ENCODE data around the gene RIMOC1.
"Not testable (repeated sequence)": the region's sequence is repeated elsewhere in the genome, so short reads cannot be mapped to it uniquely, and the experiment has no call there.

The RIMOC1 gene

DNA sequence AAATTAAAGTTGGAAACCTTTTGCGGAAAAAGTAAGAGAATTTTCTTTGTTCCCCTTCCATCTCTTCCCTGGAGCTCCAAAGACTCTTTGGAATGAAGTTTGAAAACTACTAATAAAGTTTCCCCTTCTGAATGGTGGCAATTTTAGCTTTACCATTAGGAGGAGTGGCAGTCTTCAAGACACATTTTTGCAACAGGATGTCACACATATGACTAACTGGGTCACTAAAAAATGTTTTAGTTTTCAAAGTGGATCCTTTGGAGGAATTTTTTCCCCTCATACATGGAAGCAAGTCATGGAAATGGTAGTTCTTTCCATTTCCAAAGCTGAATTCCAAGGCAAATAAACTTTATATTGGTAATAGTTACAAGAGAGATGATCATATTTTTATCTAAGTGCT is 36.5 kb downstream of the RIMOC1 start:
- Histone ChIP-seq H3K9me3 (ENCODE audit: insufficient read depth, low read depth, low read length) (no peaks in the 10 kb centered on the region), H3K79me2 (ENCODE audit: insufficient read depth, low read length) (no peaks in the 10 kb centered on the region)
- no peak for TF ChIP-seq EZH2phosphoT487 (IDR thresholded peaks at IDR 0.05; ENCODE audit: borderline replicate concordance)
- TF ChIP-seq CTCF (conservative IDR thresholded peaks at IDR 0.05; ENCODE audit: low read length) = no peak

GRCh38 chr5:41945332-41945955 is 41.3 kb downstream of the RIMOC1 start:
- H3F3A ChIP-seq (ENCODE audit: low read depth); H3K4me3 ChIP-seq (ENCODE audit: low read length, poor library complexity, severe bottlenecking); H3K4me1 ChIP-seq (ENCODE audit: insufficient read depth, low read length, poor library complexity, severe bottlenecking); H3K79me2 ChIP-seq (ENCODE audit: insufficient read depth, low read length); H3K36me3 ChIP-seq (ENCODE audit: insufficient read depth, low read length); H3K4me2 ChIP-seq (ENCODE audit: low read depth, low read length, poor library complexity, severe bottlenecking); H3K9me3 ChIP-seq (ENCODE audit: insufficient read depth, low read depth, low read length); H3K9me2 ChIP-seq (replicated peaks; ENCODE audit: low read depth, low read length); H3K27me3 ChIP-seq (ENCODE audit: insufficient read depth, low read length, poor library complexity, severe bottlenecking); H3K9ac ChIP-seq (ENCODE audit: low read depth, low read length, poor library complexity, severe bottlenecking); H4K20me1 ChIP-seq (ENCODE audit: insufficient read depth, low read length, poor library complexity, severe bottlenecking); H2AFZ ChIP-seq (ENCODE audit: low read length): not testable (repeated sequence)

More for the DNA sequence above, 36.5 kb downstream of the RIMOC1 start:
- no peaks in the 10 kb centered on the region for H4K20me1 ChIP-seq (ENCODE audit: insufficient read depth, low read length, poor library complexity, severe bottlenecking)
- H3K36me3 ChIP-seq (ENCODE audit: insufficient read depth, low read length) = no peaks in the 10 kb centered on the region
- H3K9ac ChIP-seq (ENCODE audit: low read depth, low read length, poor library complexity, severe bottlenecking) = no peak overlapping the region
- H3K9me2 ChIP-seq (replicated peaks; ENCODE audit: low read depth, low read length) = no peaks in the 10 kb centered on the region
- 0 out of 2 replicates have a peak, but pooled peaks cover 2% of the 10 kb centered on the region for H3F3A ChIP-seq (ENCODE audit: low read depth)
- no peaks in the 10 kb centered on the region for H3K27me3 ChIP-seq (ENCODE audit: insufficient read depth, low read length, poor library complexity, severe bottlenecking)
- H3K4me2 ChIP-seq (ENCODE audit: low read depth, low read length, poor library complexity, severe bottlenecking) = no peak overlapping the region
- H3K4me1 ChIP-seq (ENCODE audit: insufficient read depth, low read length, poor library complexity, severe bottlenecking) = no peaks in the 10 kb centered on the region
- no peak overlapping the region for H3K4me3 ChIP-seq (ENCODE audit: low read length, poor library complexity, severe bottlenecking)
- H2AFZ ChIP-seq (ENCODE audit: low read length) = no peak overlapping the region

DNA sequence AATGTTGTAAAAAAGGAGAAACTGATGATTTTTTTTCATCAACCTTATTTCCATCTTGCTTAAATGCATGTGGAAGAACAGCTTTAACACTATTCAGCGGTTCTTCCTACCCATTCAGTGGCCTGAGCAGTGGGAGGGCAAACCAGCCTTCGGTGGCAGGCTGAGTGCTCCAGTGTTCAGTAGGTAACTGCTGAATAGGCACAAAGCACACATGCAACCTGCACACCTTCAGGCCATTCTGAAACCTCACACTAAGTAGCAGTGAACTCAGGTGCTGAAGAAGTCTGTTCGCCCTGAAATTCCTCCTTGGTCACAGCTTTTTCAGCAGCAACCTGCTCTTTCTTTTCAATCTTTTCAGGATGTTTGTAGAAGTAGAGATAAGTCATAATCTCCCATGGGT is 47.1 kb downstream of the RIMOC1 start:
- Histone ChIP-seq H3K4me3 (ENCODE audit: low read length, poor library complexity, severe bottlenecking) (no peak overlapping the region), H3K4me2 (ENCODE audit: low read depth, low read length, poor library complexity, severe bottlenecking) (no peak overlapping the region), H3K36me3 (ENCODE audit: insufficient read depth, low read length) (no peaks in the 10 kb centered on the region), H2AFZ (ENCODE audit: low read length) (no peak overlapping the region), H3K9me3 (ENCODE audit: insufficient read depth, low read depth, low read length) (no peaks in the 10 kb centered on the region), H3K9ac (ENCODE audit: low read depth, low read length, poor library complexity, severe bottlenecking) (no peak overlapping the region), H3F3A (ENCODE audit: low read depth) (no peaks in the 10 kb centered on the region), H3K4me1 (ENCODE audit: insufficient read depth, low read length, poor library complexity, severe bottlenecking) (no peaks in the 10 kb centered on the region), H4K20me1 (ENCODE audit: insufficient read depth, low read length, poor library complexity, severe bottlenecking) (no peaks in the 10 kb centered on the region), H3K79me2 (ENCODE audit: insufficient read depth, low read length) (no peaks in the 10 kb centered on the region), H3K27me3 (ENCODE audit: insufficient read depth, low read length, poor library complexity, severe bottlenecking) (no peaks in the 10 kb centered on the region), H3K9me2 (replicated peaks; ENCODE audit: low read depth, low read length) (no peaks in the 10 kb centered on the region)
- no peak for TF ChIP-seq EZH2phosphoT487 (IDR thresholded peaks at IDR 0.05; ENCODE audit: borderline replicate concordance)
- no peak for TF ChIP-seq CTCF (conservative IDR thresholded peaks at IDR 0.05; ENCODE audit: low read length)

Data from Loucy (cell line).